GM18511 (cell line): ENCODE measurements around the gene BBS9.

Experiments used
- ATAC-seq: cut with Tn5 transposase; IDR thresholded peaks from one replicate; pipeline ENCODE4 v1.9.1; 2021; ENCODE audit warnings: mild to moderate bottlenecking, moderate library complexity; ENCODE audit not compliant: unreplicated experiment

The BBS9 gene

DNA sequence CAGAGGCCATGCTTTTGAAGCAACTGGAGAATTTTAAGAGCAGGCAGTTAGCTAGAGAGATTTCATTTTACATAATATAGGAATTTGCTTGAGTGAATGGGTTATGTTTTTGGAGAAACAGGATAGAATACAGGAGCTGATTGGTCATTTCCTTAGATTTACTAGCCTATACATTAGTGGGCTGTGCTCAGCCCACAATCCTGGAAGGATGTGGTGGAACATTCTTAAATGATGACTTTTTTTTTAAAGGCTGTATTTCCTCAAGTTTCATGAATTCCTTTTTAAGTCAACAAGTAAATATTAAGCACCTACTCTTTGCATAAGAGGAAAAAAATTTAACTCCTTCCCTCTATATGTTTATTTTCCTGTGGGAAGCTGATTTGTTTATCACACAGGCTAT lies 461.6 kb downstream of the BBS9 start:
- no peak for ATAC-seq

DNA sequence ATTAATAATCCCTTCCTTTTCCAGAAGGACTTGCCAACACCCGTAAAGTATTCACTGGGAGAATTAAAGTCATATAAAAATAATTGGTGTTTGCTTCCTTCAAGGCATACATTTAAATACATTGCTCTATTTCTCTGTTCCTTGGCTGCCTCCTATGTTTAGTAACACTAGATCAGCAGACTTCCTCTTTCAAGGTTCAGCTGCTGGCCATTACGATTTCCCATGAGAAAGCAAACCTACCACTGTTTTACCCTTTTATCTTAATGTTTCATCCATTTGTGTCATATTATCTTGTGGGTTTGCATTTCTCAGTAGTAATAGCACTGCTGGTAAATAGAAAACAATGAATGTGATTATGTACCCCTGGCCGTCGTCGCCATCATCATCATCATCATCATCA lies 462.1 kb downstream of the BBS9 start:
- no peak for ATAC-seq

GRCh38 chr7:33592718-33593117 lies 463.4 kb downstream of the BBS9 start:
- ATAC-seq, result no peak

- no peak for ATAC-seq
Observed at GRCh38 chr7:33593611-33594010, 464.2 kb downstream of the BBS9 start.

- no peak for ATAC-seq
Observed at GRCh38 chr7:33596686-33597085, 467.3 kb downstream of the BBS9 start.

DNA sequence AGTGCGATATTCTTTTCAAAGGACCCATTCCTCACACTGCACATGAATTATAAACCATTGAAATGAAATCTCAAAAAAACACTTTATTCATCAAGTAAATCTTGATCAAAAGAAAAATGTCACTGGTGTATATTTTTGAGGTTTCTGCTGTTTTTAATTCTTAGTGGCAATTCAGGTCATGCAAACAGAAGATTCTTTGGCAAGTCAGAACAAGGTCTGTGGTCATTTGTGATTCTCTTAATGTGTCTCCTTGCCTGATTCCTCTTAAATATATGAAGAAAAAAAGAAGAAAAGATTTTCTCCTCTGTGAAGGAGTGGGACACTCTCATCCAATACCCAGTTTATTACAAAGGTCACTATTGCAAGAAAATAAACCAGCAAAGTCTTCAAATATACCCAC lies 467.8 kb downstream of the BBS9 start:
- ATAC-seq, result no peak

- ATAC-seq, result no peak
Observed at GRCh38 chr7:33601101-33601500, 471.7 kb downstream of the BBS9 start.

DNA sequence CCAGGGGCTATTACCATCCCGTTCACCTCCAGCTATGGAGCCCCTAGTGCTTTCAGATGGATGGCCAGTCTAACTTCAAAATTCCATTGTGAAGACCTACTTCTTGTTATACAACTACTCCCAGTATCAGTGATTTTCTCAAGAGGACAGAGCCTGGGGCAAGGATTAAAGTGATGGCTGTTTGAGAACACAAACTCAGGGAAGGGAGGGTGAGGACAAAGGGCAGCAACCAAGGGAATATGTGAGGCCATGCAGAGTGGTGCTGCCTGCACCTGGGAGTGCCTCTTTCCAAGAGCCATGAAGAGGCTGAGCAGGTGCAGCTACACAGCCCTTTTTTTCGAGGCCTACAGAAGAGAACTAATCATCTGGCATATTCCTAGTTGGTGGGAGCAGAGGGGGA lies 472.5 kb downstream of the BBS9 start:
- no peak for ATAC-seq

GRCh38 chr7:33604056-33604455 lies 474.7 kb downstream of the BBS9 start:
- no peak for ATAC-seq

DNA sequence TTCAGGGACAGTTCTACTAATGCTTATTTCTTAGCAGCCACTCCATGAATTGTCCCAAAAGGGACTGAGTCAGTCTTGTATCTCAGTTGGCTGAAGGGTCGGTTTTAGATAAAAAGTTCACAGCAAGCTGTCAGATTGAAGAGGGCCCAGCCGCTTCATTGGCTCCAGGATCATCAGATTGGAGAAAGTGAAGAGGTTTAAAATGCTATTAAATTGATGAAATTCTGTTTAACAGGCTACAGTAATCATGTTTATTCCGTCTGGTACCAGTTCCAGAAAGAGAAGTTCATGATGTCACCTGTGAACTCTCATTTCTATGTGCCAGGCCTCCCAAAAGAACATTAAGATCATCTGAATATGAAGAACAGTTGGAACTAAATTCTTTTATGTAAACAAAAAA lies 481.6 kb downstream of the BBS9 start:
- no peak for ATAC-seq

DNA sequence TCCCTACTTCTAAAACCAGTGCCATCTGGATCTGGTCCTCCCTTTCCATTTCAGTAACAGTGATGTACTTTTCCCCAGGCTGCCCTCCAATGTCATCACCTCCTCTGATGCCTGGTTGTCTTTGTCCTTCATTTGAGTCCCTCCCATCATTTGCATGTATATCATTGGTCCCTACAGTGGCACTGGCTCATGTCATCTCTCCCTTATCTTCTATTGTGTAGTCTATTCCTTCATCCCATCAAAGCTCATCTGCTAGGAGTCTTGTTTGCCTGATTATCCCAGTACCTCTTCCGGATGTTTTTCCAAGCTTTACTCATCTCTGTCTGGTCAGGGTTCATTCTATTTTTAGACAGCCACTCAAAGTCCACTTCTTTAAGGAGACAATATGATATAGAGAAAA lies 483.1 kb downstream of the BBS9 start:
- ATAC-seq, result no peak

GRCh38 chr7:33614357-33615117 lies 485.2 kb downstream of the BBS9 start:
- no peak for ATAC-seq

DNA sequence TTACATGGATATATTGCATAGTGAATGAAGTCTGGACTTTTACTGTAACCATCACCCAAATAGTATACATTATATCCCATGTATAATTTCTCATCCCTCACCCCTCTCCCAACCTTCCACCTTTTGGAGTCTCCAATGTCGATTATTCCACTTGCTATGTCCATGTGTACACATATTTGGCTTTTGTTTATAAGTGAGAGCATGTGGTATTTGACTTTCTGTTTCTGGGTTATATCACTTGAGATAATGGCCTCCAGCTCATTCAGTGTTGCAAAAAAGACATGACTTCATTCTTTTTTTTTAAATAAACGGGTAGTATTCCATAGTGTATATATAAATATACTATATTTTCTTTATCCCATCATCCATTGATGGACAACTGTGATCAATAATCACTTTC lies 487.4 kb downstream of the BBS9 start:
- ATAC-seq, result no peak

DNA sequence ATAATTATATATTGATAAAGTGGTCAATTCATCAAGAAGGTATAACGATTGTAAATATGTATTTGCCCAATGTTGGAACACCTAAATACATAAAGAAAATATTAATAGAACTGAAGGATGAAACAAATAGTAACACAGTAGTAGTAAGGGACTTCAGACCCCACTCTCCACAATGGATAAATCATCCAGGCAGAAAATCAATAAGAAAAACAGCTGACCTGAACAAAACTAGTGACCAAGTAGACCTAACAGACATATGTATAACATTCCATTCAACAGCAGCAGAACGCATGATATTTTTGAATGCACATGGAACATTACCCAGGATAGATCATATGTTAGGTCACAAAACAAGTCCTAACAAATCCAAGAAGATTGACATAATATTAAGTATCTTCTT lies 489.9 kb downstream of the BBS9 start:
- ATAC-seq, result no peak

DNA sequence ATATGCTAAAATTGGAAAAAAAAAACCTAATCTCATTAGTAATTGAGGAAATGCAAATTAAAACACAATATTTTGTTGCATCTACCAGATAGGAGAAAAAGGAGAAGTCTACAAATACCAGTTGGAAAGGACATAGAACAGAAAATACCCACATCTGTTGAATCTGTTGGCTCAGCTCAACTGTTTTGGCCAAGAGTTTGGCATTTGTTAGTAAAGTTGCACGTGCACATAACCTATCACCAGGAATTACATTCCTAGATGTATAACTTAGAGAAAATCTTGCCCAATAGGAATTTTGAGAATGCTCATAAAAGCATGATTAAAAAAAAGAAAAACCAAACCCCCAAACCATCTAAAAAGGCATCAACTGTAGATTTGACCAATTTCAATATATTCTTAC lies 493.9 kb downstream of the BBS9 start:
- ATAC-seq, result no peak

GRCh38 chr7:33624215-33624614 lies 494.9 kb downstream of the BBS9 start:
- no peak for ATAC-seq

GRCh38 chr7:33626869-33627268 lies 497.5 kb downstream of the BBS9 start:
- no peak for ATAC-seq

GRCh38 chr7:33627741-33628140 lies 498.4 kb downstream of the BBS9 start:
- no peak for ATAC-seq

DNA sequence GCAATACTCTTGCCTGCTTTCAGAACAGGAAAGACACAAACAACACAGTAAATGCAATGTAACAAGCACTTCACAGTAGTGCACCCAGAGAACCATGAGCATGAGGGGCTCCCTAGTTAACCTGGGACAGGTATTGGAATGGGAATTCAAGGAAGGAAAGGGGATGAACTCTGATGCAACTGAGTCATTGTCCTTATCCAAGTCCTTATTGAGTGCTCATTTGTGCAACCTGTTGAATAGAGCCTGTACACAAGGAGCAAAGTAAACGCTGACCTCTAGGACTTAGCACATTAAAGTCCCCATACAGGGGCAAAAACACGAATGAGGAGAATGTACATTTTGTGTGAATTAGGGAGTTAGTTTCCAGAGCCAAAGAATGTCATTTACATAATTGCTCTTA lies 499.5 kb downstream of the BBS9 start:
- no peak for ATAC-seq

GRCh38 chr7:33630359-33630758 lies 501.0 kb downstream of the BBS9 start:
- no peak for ATAC-seq

DNA sequence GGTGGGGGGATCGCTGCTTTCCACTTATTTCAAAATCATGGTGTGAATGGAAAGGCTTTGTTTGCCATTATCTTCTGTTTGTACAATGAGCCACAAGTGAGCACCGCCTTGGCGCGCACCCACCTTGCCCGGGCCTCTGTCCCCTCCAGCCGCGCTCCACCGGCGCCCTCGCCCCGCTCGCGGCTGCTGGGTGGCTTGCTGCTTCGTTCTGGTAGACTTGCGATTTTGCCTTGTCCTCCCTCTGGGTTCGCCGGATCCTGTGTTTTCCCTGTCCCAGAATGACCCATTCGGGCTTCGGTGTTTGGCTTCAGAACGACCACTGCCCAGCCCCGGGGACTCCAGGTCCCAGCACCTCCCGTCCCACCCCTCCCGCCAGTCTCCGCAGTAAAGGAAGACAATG lies 503.0 kb downstream of the BBS9 start:
- ATAC-seq, result no peak

DNA sequence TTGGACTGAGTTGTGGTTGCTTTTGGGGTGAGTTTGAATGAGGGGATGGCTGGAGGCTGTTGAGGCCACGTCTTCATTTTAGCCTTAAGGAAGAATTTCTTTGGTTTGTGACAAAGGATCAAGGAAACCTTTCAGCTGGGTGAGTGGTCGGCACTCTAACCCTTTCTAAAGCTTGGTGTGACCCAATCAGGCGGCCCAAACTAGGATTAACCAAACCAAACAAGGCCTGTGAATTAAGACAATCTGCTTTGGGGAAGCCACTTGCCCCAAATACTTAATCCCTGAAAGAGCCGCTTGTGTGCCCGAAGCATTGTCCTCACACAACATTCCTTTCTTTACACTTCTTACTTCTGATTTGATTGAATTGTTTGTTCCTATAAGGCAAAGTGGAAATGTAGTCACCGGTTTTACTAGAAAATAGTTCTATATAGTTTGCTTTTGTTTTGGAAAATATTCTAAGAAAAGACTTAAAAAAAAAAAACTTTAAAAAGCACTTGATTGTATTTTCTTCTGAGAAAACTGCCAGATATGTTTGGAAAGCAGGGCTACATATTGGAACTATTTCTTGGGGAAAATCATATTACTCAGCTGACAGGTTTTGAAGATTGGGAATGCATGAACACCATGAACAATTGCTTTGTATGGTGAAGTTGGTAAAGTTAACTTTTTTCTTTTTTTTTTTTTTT lies 503.6 kb downstream of the BBS9 start:
- no peak for ATAC-seq

DNA sequence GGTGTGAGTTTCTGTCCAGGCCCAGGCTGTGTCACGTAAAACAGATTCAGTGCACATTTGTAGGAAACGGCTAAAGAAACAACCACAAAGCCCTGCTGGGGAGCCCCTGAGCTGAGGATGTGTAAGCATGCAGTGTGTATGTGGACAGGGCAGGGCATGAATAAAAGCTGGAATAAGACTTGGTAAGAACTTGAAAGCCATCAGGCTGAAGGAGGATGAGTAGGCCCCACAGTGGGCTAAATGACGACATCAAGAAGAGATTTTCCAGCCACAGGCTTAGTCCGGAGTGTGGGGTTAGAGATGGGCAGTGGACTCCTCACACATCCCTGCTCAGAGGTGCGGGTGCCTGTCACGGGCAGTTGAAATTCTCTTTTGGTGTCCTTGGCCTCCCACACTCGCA lies 505.2 kb downstream of the BBS9 start:
- no peak for ATAC-seq
